ENCODE results near the gene STAC2.
A peak's percentile ranks its signal among the peaks of the same experiment; 100 is the strongest.

Gene STAC2

GRCh38 chr17:39195568-39196160 is 30.1 kb downstream of the STAC2 start:
- DNase-seq (ENCODE audit: low read depth): peak; percentile 43
- no peak for TF ChIP-seq CTCF (IDR thresholded peaks at IDR 0.05; ENCODE audit: insufficient read depth, low read depth, low read length, missing control alignments)
- H3K4me3 ChIP-seq (ENCODE audit: low read depth, low read length): no peak overlapping the region

- TF ChIP-seq CTCF (IDR thresholded peaks at IDR 0.05; ENCODE audit: insufficient read depth, low read depth, low read length, missing control alignments): no peak
- H3K4me3 ChIP-seq (ENCODE audit: low read depth, low read length): no peak overlapping the region
- DNase-seq (ENCODE audit: low read depth): no peak
Observed at GRCh38 chr17:39194985-39195524, 30.7 kb downstream of the STAC2 start.

DNA sequence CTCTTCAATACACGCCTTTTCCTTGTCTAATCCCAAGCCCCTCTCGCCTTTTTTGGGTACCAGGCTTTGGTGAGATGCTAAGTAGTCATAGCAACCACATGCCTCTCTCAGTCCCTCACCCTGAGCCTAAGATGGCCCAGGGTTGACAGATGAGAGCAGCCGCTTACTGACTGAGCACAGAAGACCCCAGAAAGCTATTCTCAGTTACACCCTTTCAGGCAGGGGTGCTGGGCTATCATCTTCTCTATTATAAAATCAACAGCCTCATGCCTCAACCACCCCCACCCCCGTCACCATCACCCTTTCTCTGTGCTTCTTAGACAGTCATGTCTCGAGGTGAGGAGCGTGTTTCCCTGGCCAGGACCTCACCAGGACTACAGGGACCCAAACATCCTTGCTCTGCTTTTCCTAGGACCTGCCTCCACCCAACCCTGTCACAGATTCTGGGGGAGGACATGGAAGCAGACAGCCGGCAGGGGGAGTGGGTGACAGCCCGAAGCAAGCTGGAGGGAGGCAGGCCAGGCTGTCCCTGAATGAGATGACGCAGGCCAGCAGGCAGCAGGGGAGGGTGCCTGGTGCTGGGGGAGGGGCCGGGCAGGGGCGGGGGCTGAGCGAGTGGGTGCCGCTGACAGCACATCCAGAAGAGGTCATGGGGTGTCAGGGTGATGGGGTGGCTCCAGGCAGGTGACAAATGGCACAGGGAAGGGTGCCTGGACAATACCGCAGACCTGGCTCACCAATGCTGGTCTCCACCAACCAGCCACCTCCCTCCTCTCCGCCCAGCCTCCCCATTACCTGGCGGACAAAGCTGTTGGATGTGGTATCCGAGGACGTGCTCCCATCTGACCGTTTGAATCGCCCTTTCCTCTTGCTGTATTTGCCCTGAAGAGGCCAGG is 31.4 kb downstream of the STAC2 start:
- DNase-seq (ENCODE audit: low read depth): no peak
- no peak overlapping the region for H3K4me3 ChIP-seq (ENCODE audit: low read depth, low read length)
- TF ChIP-seq CTCF (IDR thresholded peaks at IDR 0.05; ENCODE audit: insufficient read depth, low read depth, low read length, missing control alignments): no peak

- no peak overlapping the region for H3K4me3 ChIP-seq (ENCODE audit: low read depth, low read length)
- no peak for DNase-seq (ENCODE audit: low read depth)
- no peak for TF ChIP-seq CTCF (IDR thresholded peaks at IDR 0.05; ENCODE audit: insufficient read depth, low read depth, low read length, missing control alignments)
Observed at GRCh38 chr17:39193346-39193745, 32.4 kb downstream of the STAC2 start.

- DNase-seq (ENCODE audit: low read depth): no peak
- no peak overlapping the region for H3K4me3 ChIP-seq (ENCODE audit: low read depth, low read length)
- TF ChIP-seq CTCF (IDR thresholded peaks at IDR 0.05; ENCODE audit: insufficient read depth, low read depth, low read length, missing control alignments): no peak
Observed at GRCh38 chr17:39192901-39193300, 32.8 kb downstream of the STAC2 start.

DNA sequence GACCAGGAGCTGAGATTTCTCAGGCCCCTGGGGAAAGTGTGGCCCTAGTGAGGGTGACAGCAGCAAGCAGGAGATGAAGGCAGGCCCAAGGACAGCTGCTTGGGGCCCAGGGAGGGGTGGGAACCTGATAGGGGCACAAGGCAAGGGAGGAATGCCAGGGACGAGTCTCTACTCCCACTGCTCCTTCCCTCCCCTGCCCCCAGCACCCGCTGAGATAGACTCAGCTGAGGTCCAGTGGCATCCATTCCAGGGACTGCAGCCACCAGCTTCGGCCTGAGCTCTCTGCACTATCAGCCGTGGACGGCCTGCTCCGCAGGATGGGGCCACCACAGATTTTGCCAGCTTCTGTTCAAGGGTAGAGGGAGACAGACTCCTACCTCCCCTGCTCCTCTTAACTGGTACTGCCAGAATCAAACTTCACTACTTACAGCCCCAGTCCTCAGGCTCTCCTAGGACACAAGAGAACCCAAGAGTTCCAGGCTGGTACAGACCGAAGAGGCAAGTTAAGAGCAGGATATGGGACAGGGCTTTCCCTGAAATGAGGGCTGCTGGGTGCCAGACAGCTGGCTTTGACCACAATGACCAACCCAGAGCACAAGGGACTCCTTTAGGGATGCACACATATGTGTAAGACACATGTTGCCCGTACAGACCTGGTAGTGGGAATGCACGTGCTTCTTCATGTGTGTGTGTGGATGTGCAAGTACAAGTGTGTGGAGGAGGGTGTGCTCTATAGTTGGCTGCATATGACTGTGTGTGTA is 33.8 kb downstream of the STAC2 start:
- no peak for DNase-seq (ENCODE audit: low read depth)
- no peak for TF ChIP-seq CTCF (IDR thresholded peaks at IDR 0.05; ENCODE audit: insufficient read depth, low read depth, low read length, missing control alignments)
- H3K4me3 ChIP-seq (ENCODE audit: low read depth, low read length): no peak overlapping the region

All from GM12865 (cell line).